ENCODE data around the gene MRPL10. TPM values are rescaled to one million over a fixed set of nuclear protein-coding genes. Genes with fewer than 3 reads are reported as not detected.
"Not testable (repeated sequence)": the region's sequence is repeated elsewhere in the genome, so short reads cannot be mapped to it uniquely, and the experiment has no call there.

The MRPL10 gene
- total RNA-seq, 6 experiments from 2014 or later = 14.4 to 26.1 (median 16.3) TPM

DNA sequence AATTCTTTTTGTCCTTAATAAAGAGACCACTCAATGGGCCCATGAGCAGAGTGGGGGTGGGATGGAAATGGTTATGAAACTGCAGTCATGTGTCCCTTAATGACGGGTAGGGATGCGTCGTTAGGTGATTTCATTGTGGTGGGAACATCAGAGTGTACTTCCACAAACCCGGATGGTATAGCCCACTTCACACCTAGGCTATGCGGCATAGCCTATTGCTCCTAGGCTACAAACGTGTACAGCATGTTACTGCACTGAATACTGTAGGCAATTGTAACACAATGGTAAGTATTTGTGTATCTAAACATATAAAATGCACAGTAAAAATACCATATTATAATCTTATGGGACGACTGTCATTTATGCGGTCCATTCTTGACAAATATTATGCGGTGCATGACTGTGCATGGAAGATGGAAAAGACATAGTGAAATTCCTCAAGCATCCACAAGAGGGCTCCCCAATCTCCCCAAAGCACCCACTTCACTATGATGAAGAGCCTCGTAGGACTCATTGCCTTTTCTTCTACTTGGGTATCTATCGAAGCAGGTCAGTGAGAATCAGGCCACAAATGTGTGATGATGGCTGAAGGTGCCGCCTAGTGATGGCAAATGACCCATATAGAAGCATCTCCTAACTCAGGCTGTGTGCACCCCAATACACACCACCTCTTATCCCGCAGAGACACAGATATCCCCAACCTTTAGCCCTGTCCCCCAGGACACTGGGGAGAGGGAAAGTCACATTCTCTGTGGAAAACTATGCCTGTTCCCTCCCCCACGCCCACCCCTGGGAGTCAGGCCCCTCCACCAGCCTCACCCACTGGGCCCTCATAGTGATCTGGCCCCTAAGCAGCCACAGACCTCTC lies 54.8 kb downstream of the MRPL10 start:
- TF ChIP-seq POLR2A (IDR thresholded peaks at IDR 0.05) = no peak
- TF ChIP-seq, protein P1, sequence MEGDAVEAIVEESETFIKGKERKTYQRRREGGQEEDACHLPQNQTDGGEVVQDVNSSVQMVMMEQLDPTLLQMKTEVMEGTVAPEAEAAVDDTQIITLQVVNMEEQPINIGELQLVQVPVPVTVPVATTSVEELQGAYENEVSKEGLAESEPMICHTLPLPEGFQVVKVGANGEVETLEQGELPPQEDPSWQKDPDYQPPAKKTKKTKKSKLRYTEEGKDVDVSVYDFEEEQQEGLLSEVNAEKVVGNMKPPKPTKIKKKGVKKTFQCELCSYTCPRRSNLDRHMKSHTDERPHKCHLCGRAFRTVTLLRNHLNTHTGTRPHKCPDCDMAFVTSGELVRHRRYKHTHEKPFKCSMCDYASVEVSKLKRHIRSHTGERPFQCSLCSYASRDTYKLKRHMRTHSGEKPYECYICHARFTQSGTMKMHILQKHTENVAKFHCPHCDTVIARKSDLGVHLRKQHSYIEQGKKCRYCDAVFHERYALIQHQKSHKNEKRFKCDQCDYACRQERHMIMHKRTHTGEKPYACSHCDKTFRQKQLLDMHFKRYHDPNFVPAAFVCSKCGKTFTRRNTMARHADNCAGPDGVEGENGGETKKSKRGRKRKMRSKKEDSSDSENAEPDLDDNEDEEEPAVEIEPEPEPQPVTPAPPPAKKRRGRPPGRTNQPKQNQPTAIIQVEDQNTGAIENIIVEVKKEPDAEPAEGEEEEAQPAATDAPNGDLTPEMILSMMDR (IDR thresholded peaks at IDR 0.05) = peak; percentile 55 to 74 (median 70)
- Histone ChIP-seq H3K27me3 (peaks cover 0 to 5% of the 10 kb centered on the region in 2 donors), H3K27ac (no peak overlapping the region), H3K4me3 (no peak overlapping the region), H3K9me3 (no peaks in the 10 kb centered on the region), H3K36me3 (no peaks in the 10 kb centered on the region), H3K4me1 (no peaks in the 10 kb centered on the region)
- intact Hi-C loops (cut with DNase I) = no loop called here
- DNase-seq = no peak
- WGBS (ENCODE audit: insufficient coverage, low coverage, low lambda C conversion rate, missing lambda C conversion rate) = 26% methylated on average over 14 of the region's 14 CpGs
- ATAC-seq = peak; percentile 68 to 85 (median 78)

DNA sequence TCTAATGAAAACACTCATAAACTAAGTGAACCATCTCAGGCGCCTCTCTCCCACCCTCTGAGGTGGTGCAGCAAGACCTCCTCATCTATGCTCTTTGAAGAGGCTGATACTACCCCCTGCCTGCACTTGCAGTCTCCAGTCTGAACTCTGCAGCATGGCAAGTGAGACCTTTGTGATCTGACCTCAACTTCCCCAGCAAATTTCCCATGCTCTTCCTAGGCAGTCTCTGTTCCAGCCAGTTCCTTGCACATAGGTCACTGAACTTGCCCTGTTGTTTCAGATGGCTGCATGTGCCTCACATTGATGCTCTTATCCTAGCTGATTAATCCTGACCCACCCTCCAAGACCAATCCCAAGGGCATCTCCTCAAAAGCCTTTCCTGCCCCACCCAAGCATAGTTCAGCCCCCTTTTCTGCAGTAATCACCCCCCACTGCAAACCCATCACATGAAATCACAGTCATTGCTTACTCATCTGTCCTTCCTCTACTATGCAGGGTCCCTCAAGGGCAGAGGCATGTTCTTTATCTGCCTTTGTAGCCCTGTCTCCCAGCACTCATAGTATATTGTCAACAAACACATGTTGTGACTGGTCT lies 56.3 kb downstream of the MRPL10 start:
- intact Hi-C loops (cut with DNase I) = no loop called here
- no peak for ATAC-seq

DNA sequence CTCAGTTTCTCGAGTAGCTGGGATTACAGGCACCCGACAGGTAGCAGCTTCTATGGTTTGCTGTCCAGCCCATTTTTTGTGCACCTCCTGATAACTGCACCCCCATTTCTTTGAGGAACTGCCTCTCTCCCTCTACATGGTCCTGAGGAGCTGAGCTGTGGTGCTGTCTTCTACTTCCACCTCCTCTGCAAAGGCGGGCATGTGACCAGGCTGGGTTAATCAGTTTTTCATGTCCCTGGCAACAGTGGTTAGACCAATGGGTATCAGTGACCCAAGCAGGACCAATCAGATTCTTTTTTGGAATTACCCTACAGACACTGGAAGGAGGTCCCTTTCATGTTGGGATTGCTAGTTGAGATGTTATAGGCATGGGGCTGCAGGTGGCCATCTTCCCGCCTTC lies 57.0 kb downstream of the MRPL10 start:
- intact Hi-C loops (cut with DNase I) = no loop called here
- Histone ChIP-seq H3K36me3 (no peaks in the 10 kb centered on the region), H3K27ac (no peak overlapping the region), H3K4me3 (no peak overlapping the region), H3K9me3 (no peaks in the 10 kb centered on the region), H3K27me3 (peaks cover 0 to 5% of the 10 kb centered on the region in 2 donors), H3K4me1 (no peaks in the 10 kb centered on the region)
- TF ChIP-seq, protein P1 (IDR thresholded peaks at IDR 0.05) = no peak
- TF ChIP-seq POLR2A (IDR thresholded peaks at IDR 0.05) = no peak
- 52% methylated on average over 4 of the region's 4 CpGs for WGBS (ENCODE audit: insufficient coverage, low coverage, low lambda C conversion rate, missing lambda C conversion rate)
- DNase-seq (no peak), ATAC-seq (no peak)

More for the DNA sequence above, 56.3 kb downstream of the MRPL10 start:
- DNase-seq = no peak
- H3K27ac ChIP-seq = no peak overlapping the region
- no peaks in the 10 kb centered on the region for H3K36me3 ChIP-seq
- TF ChIP-seq, protein P1 (IDR thresholded peaks at IDR 0.05) = no peak
- no peak for TF ChIP-seq POLR2A (IDR thresholded peaks at IDR 0.05)
- H3K4me1 ChIP-seq = no peaks in the 10 kb centered on the region
- 38% methylated on average over 1 of the region's 1 CpG for whole genome bisulfite sequencing (ENCODE audit: insufficient coverage, low coverage, low lambda C conversion rate, missing lambda C conversion rate)
- H3K27me3 ChIP-seq = peaks cover 0 to 5% of the 10 kb centered on the region in 2 donors
- no peak overlapping the region for H3K4me3 ChIP-seq
- no peaks in the 10 kb centered on the region for H3K9me3 ChIP-seq

- intact Hi-C loops (cut with DNase I); DNase-seq; H3K27ac ChIP-seq; H3K4me3 ChIP-seq; H3K36me3 ChIP-seq; ATAC-seq; H3K9me3 ChIP-seq; H3K4me1 ChIP-seq; H3K27me3 ChIP-seq: not testable (repeated sequence)
- 68% methylated on average over 7 of the region's 9 CpGs for WGBS (ENCODE audit: insufficient coverage, low coverage, low lambda C conversion rate, missing lambda C conversion rate)
Measured at GRCh38 chr17:47773649-47774048, 57.7 kb downstream of the MRPL10 start.

Other genes starting within 250 kb of the MRPL10 start
- gene KPNB1, start 181.6 kb downstream of the MRPL10 start, total RNA-seq = 100 to 1,000 TPM in 2 of 6 experiments, 10 to 100 TPM in 4; 80.8 to 104 (median 94.5) TPM
- 1 to 10 TPM; 1.2 to 3.2 (median 2.2) TPM for gene TBKBP1, start 137.4 kb downstream of the MRPL10 start, total RNA-seq
- gene TBX21, start 98.3 kb downstream of the MRPL10 start, total RNA-seq = under 1 TPM in 5 of 6 experiments, not detected in 1; 0.19 to 0.56 (median 0.24) TPM
- gene OSBPL7, start 9.7 kb downstream of the MRPL10 start, total RNA-seq = 1 to 10 TPM in 5 of 6 experiments, under 1 TPM in 1; 0.62 to 2.2 (median 1.4) TPM
- under 1 TPM; 0.12 to 0.44 (median 0.35) TPM for gene LRRC46, start 129 bp upstream of the MRPL10 start, total RNA-seq
- gene SCRN2, start 9.7 kb upstream of the MRPL10 start, total RNA-seq = 10 to 100 TPM; 18.1 to 25.7 (median 19.6) TPM
- gene SP6, start 19.6 kb upstream of the MRPL10 start, total RNA-seq = under 1 TPM in 3 of 6 experiments, not detected in 3; 0.09 to 0.12 (median 0.11) TPM
- gene SP2, start 64.7 kb upstream of the MRPL10 start, total RNA-seq = 1 to 10 TPM; 3.1 to 7.9 (median 5.5) TPM
- 100 to 1,000 TPM in 5 of 6 experiments, 10 to 100 TPM in 1; 85.0 to 151 (median 124) TPM for gene PNPO, start 110.0 kb upstream of the MRPL10 start, total RNA-seq
- gene PRR15L, start 126.3 kb upstream of the MRPL10 start, total RNA-seq = 1 to 10 TPM in 1 of 6 experiments, under 1 TPM in 5; 0.19 to 1.1 (median 0.47) TPM
- 100 to 1,000 TPM in 3 of 6 experiments, 10 to 100 TPM in 3; 47.3 to 119 (median 99.7) TPM for gene CDK5RAP3, start 139.6 kb upstream of the MRPL10 start, total RNA-seq
- gene COPZ2, start 206.3 kb upstream of the MRPL10 start, total RNA-seq = 10 to 100 TPM; 18.9 to 26.6 (median 23.8) TPM
- gene NFE2L1, start 216.8 kb upstream of the MRPL10 start, total RNA-seq = 100 to 1,000 TPM in 4 of 6 experiments, 10 to 100 TPM in 2; 63.1 to 156 (median 117) TPM

Data from right lobe of liver (tissue), 6 donors.